GM12878 (cell line): ENCODE measurements around the gene CA9. TPM values are rescaled to one million over a fixed set of nuclear protein-coding genes. Genes with fewer than 3 reads are reported as not detected.

Experiments used
- BCL3 ChIP-seq: IDR thresholded peaks from 2 replicates; pipeline ENCODE4 v1.6.1; 2011; ENCODE audit warnings: borderline replicate concordance, low read depth, mild to moderate bottlenecking, moderate library complexity, low read length; ENCODE audit not compliant: insufficient read depth, poor library complexity, severe bottlenecking
- CBX3 ChIP-seq: fragments of 200-600 bp; sonication (generic); IDR thresholded peaks from 2 replicates; pipeline ENCODE4 v1.6.1; 2016; ENCODE audit warnings: low read depth, borderline replicate concordance
- CBX5 ChIP-seq: sonication (generic); IDR thresholded peaks from 2 replicates; pipeline ENCODE4 v1.6.1; 2016; ENCODE audit warnings: low read depth, moderate library complexity, mild to moderate bottlenecking, inconsistent platforms
- FOS ChIP-seq: IDR thresholded peaks from 3 replicates; pipeline ENCODE4 v1.6.1; 2011; ENCODE audit warnings: borderline replicate concordance; ENCODE audit not compliant: insufficient read length; ENCODE audit errors: extremely low read depth
- FOXM1 ChIP-seq: IDR thresholded peaks from 2 replicates; pipeline ENCODE4 v1.6.1; 2012; ENCODE audit warnings: low read depth, mild to moderate bottlenecking, inconsistent platforms, low read length, moderate library complexity
- GABPA ChIP-seq: IDR thresholded peaks from 2 replicates; pipeline ENCODE4 v1.6.1; 2014; ENCODE audit warnings: antibody characterized with exemption, low read depth, mild to moderate bottlenecking, inconsistent platforms
- HDGF ChIP-seq: fragments of 450-650 bp; IDR thresholded peaks from 2 replicates; pipeline ENCODE4 v1.6.1; 2016; ENCODE audit warnings: antibody characterized with exemption
- IKZF1 ChIP-seq: fragments of 450-650 bp; conservative IDR thresholded peaks from 2 replicates; pipeline ENCODE4 v1.6.1; 2017; ENCODE audit warnings: antibody characterized with exemption, mild to moderate bottlenecking
- IRF3 ChIP-seq: fragments of 450-650 bp; IDR thresholded peaks from 2 replicates; pipeline ENCODE4 v1.6.1; 2014; ENCODE audit warnings: mild to moderate bottlenecking
- KLF5 ChIP-seq: fragments of 450-650 bp; IDR thresholded peaks from 2 replicates; pipeline ENCODE4 v1.6.1; 2014; ENCODE audit warnings: mild to moderate bottlenecking; ENCODE audit not compliant: partially characterized antibody
- LARP7 ChIP-seq: fragments of 450-650 bp; IDR thresholded peaks from 2 replicates; pipeline ENCODE4 v1.6.1; 2017; ENCODE audit warnings: mild to moderate bottlenecking
- MEF2A ChIP-seq: IDR thresholded peaks from 2 replicates; pipeline ENCODE4 v1.6.1; 2011; ENCODE audit warnings: low read depth, mild to moderate bottlenecking, low read length, moderate library complexity; ENCODE audit not compliant: insufficient read depth
- MXI1 ChIP-seq: fragments of 150-350 bp; IDR thresholded peaks from 2 replicates; pipeline ENCODE4 v1.6.1; 2011; ENCODE audit warnings: low read depth, mild to moderate bottlenecking, inconsistent platforms, low read length, improper control_type of control experiment
- NFYB ChIP-seq: IDR thresholded peaks from 2 replicates; pipeline ENCODE4 v1.6.1; 2011; ENCODE audit warnings: low read depth, mild to moderate bottlenecking, low read length, improper control_type of control experiment, moderate library complexity; ENCODE audit not compliant: insufficient read depth
- PAX5 ChIP-seq: IDR thresholded peaks from 2 replicates; pipeline ENCODE4 v1.6.1; 2011; ENCODE audit warnings: low read depth, low read length, borderline replicate concordance
- PBX3 ChIP-seq: IDR thresholded peaks from 2 replicates; pipeline ENCODE4 v1.6.1; 2011; ENCODE audit warnings: mild to moderate bottlenecking, low read depth, low read length, moderate library complexity; ENCODE audit not compliant: insufficient replicate concordance
- SMAD5 ChIP-seq: IDR thresholded peaks from 2 replicates; pipeline ENCODE4 v1.6.1; 2016; ENCODE audit warnings: antibody characterized with exemption, low read depth
- SMARCA5 ChIP-seq: fragments of 450-650 bp; IDR thresholded peaks from 2 replicates; pipeline ENCODE4 v1.6.1; 2017; ENCODE audit warnings: mild to moderate bottlenecking
- SPI1 ChIP-seq: IDR thresholded peaks from 2 replicates; pipeline ENCODE4 v1.6.1; 2011; ENCODE audit warnings: low read depth, mild to moderate bottlenecking, low read length, moderate library complexity, borderline replicate concordance; ENCODE audit not compliant: insufficient read depth
- polyA plus RNA-seq, 11 experiments: library from polyadenylated mRNA; depleted of rRNA in 4 of 11; unstranded in 6 of 11; stranded (reverse) in 5 of 11; fragments of >200 nt; fragmentation: Nextera tagmentation in 4 of 11; fragmentation: Illumina TruSeq in 1 of 11; extraction: Ambion mirVana in 4 of 11; extraction: Trizol in 1 of 11; gene quantifications; 1 replicate in 1 of 11; 2 replicates in 10 of 11; pipeline versions ENCODE4 v1.2.1 to v1.2.3, GENCODE V29; 2011 to 2016; ENCODE audit warnings: inconsistent platforms in 2 of 11, missing spikeins in 2 of 11, low read depth in 1 of 11
- total RNA-seq, 4 experiments: library from RNA; depleted of rRNA in 3 of 4; stranded (reverse); fragments of >200 nt in 3 of 4; fragmentation: Illumina TruSeq in 1 of 4; extraction: Trizol in 1 of 4; gene quantifications; 2 replicates each; pipeline versions ENCODE4 v1.2.1 to v1.2.3, GENCODE V29; 2013 to 2021
- TF ChIP-seq, protein P1 (sequence below): fragments of 450-650 bp; IDR thresholded peaks from 2 replicates; pipeline ENCODE4 v1.6.1; 2017; ENCODE audit warnings: low read depth, mild to moderate bottlenecking, moderate library complexity
- TF ChIP-seq, protein P2 (sequence below): fragments of 450-650 bp; IDR thresholded peaks from 2 replicates; pipeline ENCODE4 v1.6.1; 2017; ENCODE audit warnings: antibody characterized with exemption, mild to moderate bottlenecking, moderate library complexity

CA9 gene
- total and polyA plus RNA-seq, 10 of the 15 experiments (the other 5 are each of a cell fraction or from before 2014, with no cell fraction given), result 0.53 to 6.6 (median 1.2) TPM

DNA sequence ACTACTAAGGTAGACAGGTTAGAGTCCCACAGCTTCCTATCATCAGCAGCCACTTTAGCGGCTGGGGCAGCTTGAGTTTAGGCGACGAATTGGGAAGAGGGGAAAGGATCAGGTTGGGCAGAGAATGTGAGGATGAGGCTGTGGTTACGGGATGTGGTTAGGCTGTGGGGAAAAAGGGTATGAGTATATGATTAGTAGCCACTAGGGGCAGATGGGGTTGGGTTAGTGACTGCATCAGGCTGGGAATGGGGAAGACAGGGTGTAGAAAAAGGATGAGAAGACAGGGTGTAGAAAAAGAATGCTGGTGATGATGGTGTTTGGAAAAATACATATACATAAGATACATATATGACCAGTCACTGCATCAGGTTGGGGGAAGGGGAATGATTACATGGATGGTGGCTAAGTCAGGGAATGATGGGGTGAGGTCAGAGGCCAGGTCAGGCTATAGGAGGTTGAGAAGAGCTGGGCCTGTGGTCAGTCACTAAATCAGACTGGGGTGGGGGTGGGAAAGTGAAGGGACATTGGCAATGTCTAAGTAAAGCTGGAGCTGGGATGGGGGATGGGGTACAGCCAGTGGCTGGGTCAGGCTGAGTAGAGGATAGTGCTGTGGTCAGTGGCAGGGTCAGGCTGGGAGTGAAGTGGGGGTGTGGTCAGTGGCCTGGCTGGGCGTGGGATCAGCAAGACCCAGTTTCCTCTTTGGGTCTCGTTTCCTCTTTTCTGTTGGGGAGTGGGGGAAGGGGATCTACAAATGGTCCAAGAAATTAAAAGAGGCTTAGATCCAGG is 56.2 kb downstream of the CA9 start (continued):
- TF ChIP-seq SPI1 (peak; percentile 92), MEF2A (no peak), PBX3 (no peak), NFYB (no peak), IRF3 (no peak), BCL3 (no peak), HDGF (peak; percentile 88), CBX5 (no peak), SMARCA5 (peak; percentile 40), SMAD5 (no peak), IKZF1 (peak; percentile 81), PAX5 (peak; percentile 25; the same call in 1 of the 2 replicates), FOS (no peak), CBX3 (no peak), GABPA (no peak), LARP7 (no peak), MXI1 (0 out of 2 replicates have a peak, but pooled peaks have one; percentile 2), FOXM1 (no peak), KLF5 (no peak)
- TF ChIP-seq, protein P1, sequence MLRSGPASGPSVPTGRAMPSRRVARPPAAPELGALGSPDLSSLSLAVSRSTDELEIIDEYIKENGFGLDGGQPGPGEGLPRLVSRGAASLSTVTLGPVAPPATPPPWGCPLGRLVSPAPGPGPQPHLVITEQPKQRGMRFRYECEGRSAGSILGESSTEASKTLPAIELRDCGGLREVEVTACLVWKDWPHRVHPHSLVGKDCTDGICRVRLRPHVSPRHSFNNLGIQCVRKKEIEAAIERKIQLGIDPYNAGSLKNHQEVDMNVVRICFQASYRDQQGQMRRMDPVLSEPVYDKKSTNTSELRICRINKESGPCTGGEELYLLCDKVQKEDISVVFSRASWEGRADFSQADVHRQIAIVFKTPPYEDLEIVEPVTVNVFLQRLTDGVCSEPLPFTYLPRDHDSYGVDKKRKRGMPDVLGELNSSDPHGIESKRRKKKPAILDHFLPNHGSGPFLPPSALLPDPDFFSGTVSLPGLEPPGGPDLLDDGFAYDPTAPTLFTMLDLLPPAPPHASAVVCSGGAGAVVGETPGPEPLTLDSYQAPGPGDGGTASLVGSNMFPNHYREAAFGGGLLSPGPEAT, result peak; percentile 81
- TF ChIP-seq, protein P2, sequence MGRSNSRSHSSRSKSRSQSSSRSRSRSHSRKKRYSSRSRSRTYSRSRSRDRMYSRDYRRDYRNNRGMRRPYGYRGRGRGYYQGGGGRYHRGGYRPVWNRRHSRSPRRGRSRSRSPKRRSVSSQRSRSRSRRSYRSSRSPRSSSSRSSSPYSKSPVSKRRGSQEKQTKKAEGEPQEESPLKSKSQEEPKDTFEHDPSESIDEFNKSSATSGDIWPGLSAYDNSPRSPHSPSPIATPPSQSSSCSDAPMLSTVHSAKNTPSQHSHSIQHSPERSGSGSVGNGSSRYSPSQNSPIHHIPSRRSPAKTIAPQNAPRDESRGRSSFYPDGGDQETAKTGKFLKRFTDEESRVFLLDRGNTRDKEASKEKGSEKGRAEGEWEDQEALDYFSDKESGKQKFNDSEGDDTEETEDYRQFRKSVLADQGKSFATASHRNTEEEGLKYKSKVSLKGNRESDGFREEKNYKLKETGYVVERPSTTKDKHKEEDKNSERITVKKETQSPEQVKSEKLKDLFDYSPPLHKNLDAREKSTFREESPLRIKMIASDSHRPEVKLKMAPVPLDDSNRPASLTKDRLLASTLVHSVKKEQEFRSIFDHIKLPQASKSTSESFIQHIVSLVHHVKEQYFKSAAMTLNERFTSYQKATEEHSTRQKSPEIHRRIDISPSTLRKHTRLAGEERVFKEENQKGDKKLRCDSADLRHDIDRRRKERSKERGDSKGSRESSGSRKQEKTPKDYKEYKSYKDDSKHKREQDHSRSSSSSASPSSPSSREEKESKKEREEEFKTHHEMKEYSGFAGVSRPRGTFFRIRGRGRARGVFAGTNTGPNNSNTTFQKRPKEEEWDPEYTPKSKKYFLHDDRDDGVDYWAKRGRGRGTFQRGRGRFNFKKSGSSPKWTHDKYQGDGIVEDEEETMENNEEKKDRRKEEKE, result no peak
